GM12872 (cell line): ENCODE results near the gene EMP1.

Experiments used
- TF ChIP-seq, protein P1 (sequence below): IDR thresholded peaks from 3 replicates; pipeline ENCODE4 v1.5.1; 2011; ENCODE audit warnings: low read depth, mild to moderate bottlenecking, low read length, moderate library complexity; ENCODE audit not compliant: insufficient read depth

EMP1 gene

GRCh38 chr12:13193505-13194231 is 2.9 kb upstream of the EMP1 start:
- TF ChIP-seq, protein P1, sequence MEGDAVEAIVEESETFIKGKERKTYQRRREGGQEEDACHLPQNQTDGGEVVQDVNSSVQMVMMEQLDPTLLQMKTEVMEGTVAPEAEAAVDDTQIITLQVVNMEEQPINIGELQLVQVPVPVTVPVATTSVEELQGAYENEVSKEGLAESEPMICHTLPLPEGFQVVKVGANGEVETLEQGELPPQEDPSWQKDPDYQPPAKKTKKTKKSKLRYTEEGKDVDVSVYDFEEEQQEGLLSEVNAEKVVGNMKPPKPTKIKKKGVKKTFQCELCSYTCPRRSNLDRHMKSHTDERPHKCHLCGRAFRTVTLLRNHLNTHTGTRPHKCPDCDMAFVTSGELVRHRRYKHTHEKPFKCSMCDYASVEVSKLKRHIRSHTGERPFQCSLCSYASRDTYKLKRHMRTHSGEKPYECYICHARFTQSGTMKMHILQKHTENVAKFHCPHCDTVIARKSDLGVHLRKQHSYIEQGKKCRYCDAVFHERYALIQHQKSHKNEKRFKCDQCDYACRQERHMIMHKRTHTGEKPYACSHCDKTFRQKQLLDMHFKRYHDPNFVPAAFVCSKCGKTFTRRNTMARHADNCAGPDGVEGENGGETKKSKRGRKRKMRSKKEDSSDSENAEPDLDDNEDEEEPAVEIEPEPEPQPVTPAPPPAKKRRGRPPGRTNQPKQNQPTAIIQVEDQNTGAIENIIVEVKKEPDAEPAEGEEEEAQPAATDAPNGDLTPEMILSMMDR, result no peak

- TF ChIP-seq, protein P1, result no peak
Observed at GRCh38 chr12:13194401-13195110, 2.0 kb upstream of the EMP1 start.

- TF ChIP-seq, protein P1, result no peak
Observed at GRCh38 chr12:13195250-13195649, 1.3 kb upstream of the EMP1 start.

GRCh38 chr12:13195785-13196129 is 769 bp upstream of the EMP1 start:
- TF ChIP-seq, protein P1, result no peak

- TF ChIP-seq, protein P1, result no peak
Observed at GRCh38 chr12:13197032-13197431, 506 bp downstream of the EMP1 start.

DNA sequence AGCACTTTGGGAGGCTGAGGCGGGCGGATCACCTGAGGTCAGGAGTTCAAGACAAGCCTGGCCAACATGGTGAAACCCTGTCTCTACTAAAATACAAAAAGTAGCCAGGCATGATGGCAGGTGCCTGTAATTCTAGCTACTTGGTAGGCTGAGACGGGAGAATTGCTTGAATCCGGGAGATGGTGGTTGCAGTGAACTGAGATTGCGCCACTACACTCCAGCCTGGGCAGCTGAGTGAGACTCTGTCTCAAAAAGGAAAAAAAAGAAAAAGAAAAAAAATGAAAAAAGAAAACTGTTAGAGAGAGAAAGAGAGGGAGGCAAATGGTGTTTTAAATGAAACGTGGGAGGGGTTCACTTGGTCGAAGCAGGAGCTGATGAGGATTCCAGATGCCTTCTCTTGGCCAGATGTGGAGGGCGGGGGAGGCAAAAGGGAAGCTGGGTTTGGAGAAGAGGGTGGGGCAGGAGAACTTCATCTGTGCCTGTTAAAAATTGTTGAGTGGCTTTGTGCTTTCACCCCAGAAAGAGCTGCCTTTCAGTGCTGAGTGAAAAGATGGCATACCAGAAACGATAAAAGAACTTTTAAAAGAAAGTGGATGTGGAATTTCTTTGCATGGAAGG is 1.1 kb downstream of the EMP1 start:
- TF ChIP-seq, protein P1, result no peak

DNA sequence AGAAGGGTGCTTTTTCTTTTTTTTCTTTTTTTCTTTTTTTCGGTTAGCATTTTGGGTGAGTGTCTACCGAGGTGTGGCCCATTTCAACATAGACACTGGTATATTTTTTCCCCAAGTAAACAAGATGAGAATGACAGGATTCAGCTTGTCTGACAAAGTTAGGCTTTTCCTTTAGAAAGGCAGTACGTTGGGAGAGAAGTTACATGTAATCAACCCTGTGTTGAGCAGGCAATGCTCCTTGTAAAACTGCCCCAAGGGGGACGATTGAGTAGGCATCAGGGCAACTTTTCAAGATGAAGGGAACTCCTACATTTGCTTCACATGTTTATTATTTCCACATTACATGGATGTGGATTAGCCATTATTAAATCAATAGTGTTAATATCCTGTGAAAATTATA is 1.7 kb downstream of the EMP1 start:
- TF ChIP-seq, protein P1, result no peak
